GM21723 (cell line): ENCODE data around the gene NR1D1.
"Not testable (repeated sequence)": the region's sequence is repeated elsewhere in the genome, so short reads cannot be mapped to it uniquely, and the experiment has no call there.

Experiments
- ATAC-seq: cut with Tn5 transposase; IDR thresholded peaks from one replicate; pipeline ENCODE4 v1.9.1; 2021; ENCODE audit warnings: mild to moderate bottlenecking, moderate library complexity; ENCODE audit not compliant: unreplicated experiment

NR1D1 gene

GRCh38 chr17:40100419-40100668 is at the start of gene NR1D1:
TSS of gene NR1D1 (minus strand) at chr17:40100589. CDS start at chr17:40100094, 495 bp downstream.
- no peak for ATAC-seq

- ATAC-seq = no peak
Measured at GRCh38 chr17:40148527-40148926, 48.1 kb upstream of the NR1D1 start.

- ATAC-seq = no peak
Measured at GRCh38 chr17:40145476-40145875, 45.1 kb upstream of the NR1D1 start.

- not testable (repeated sequence) for ATAC-seq
Measured at GRCh38 chr17:40143166-40143565, 42.8 kb upstream of the NR1D1 start.

- ATAC-seq = peak; percentile 8
Measured at GRCh38 chr17:40139566-40140058, 39.2 kb upstream of the NR1D1 start.

GRCh38 chr17:40135817-40136216 is 35.4 kb upstream of the NR1D1 start:
- no peak for ATAC-seq

- no peak for ATAC-seq
Measured at GRCh38 chr17:40134184-40134583, 33.8 kb upstream of the NR1D1 start.

- ATAC-seq = no peak
Measured at GRCh38 chr17:40130352-40131042, 30.1 kb upstream of the NR1D1 start.

- no peak for ATAC-seq
Measured at GRCh38 chr17:40129498-40129897, 29.1 kb upstream of the NR1D1 start.

- no peak for ATAC-seq
Measured at GRCh38 chr17:40124279-40125141, 24.1 kb upstream of the NR1D1 start.

GRCh38 chr17:40123811-40124114 is 23.4 kb upstream of the NR1D1 start:
- no peak for ATAC-seq

GRCh38 chr17:40122999-40123810 is 22.8 kb upstream of the NR1D1 start:
- ATAC-seq = peak; percentile 14

- peak; percentile 31 for ATAC-seq
Measured at GRCh38 chr17:40122136-40122998, 22.0 kb upstream of the NR1D1 start.

- ATAC-seq = peak; percentile 54
Measured at GRCh38 chr17:40121181-40122135, 21.1 kb upstream of the NR1D1 start, which contains the start of gene MSL1. TSS of gene MSL1 (plus strand) at chr17:40121971. CDS start at chr17:40122613, 642 bp downstream.

GRCh38 chr17:40115101-40115436 is 14.7 kb upstream of the NR1D1 start:
- no peak for ATAC-seq

- no peak for ATAC-seq
Measured at GRCh38 chr17:40113907-40114245, 13.5 kb upstream of the NR1D1 start.

- ATAC-seq = peak; percentile 81
Measured at GRCh38 chr17:40113110-40113906, 12.9 kb upstream of the NR1D1 start.

GRCh38 chr17:40112718-40113109 is 12.3 kb upstream of the NR1D1 start:
- ATAC-seq = no peak

- no peak for ATAC-seq
Measured at GRCh38 chr17:40112191-40112711, 11.9 kb upstream of the NR1D1 start.
